Measurements from ENCODE around the gene DEFB123.

DNA sequence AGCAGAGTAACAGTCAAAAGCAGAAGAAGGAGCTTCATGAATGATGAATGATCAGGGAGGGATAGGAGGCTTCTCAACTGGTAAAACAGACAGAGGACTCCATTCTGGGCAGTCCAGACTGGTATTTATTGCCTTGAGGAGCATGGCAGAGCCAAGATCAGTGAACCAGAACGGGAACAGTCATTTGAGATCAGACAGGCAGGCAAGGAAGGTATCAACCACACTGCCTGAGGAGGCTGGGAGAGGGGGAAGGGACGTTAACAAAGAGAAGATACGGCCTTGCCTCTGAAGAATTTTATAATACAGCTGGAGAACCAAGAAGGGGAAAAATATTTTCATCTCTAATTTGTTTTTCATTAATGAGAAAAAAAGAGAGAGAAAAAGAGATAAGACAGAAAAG is 34.3 kb upstream of the DEFB123 start, which contains the start of gene DEFB121:
- no peak for TF ChIP-seq EZH2phosphoT487 (conservative IDR thresholded peaks at IDR 0.05; ENCODE audit: low read length)
- TF ChIP-seq, protein P1, sequence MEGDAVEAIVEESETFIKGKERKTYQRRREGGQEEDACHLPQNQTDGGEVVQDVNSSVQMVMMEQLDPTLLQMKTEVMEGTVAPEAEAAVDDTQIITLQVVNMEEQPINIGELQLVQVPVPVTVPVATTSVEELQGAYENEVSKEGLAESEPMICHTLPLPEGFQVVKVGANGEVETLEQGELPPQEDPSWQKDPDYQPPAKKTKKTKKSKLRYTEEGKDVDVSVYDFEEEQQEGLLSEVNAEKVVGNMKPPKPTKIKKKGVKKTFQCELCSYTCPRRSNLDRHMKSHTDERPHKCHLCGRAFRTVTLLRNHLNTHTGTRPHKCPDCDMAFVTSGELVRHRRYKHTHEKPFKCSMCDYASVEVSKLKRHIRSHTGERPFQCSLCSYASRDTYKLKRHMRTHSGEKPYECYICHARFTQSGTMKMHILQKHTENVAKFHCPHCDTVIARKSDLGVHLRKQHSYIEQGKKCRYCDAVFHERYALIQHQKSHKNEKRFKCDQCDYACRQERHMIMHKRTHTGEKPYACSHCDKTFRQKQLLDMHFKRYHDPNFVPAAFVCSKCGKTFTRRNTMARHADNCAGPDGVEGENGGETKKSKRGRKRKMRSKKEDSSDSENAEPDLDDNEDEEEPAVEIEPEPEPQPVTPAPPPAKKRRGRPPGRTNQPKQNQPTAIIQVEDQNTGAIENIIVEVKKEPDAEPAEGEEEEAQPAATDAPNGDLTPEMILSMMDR (IDR thresholded peaks at IDR 0.05; ENCODE audit: insufficient read depth, low read length, poor library complexity, severe bottlenecking) = no peak
